ENCODE data around the gene EID3.
"Not testable (repeated sequence)": the region's sequence is repeated elsewhere in the genome, so short reads cannot be mapped to it uniquely, and the experiment has no call there.

EID3 gene

DNA sequence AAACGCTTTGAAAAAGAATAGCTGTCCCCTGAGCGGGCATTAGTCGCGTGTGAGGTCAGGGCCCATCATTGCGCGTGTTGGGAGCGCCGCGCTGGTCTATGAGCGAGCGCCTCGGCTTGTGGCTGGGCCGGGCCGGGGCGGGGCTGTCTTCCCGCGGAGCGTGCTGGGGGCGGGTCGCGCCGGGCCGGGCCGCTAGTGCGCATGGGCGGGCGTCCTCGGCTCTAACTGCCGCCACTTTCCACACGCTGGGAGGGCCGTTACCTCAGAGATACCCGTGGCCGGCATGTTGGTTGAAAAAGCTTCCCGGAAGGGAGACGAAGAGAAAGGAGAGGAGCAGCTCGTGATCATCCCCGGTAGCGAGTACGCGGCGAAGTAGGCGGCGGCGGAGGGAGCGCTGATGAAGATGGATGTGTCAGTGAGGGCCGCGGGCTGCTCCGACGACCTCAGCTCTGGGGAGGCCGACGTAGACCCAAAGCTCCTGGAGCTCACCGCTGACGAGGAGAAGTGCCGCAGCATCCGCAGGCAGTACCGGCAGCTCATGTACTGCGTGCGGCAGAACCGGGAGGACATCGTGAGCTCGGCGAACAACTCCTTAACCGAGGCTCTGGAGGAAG is at the start of gene EID3:
Gene EID3, plus strand, starts transcription at position 202 of the 614 bp plus-strand sequence. Its CDS starts 196 bp downstream, at position 398.
- peak; percentile 89 for DNase-seq (ENCODE audit: low read depth)

DNA sequence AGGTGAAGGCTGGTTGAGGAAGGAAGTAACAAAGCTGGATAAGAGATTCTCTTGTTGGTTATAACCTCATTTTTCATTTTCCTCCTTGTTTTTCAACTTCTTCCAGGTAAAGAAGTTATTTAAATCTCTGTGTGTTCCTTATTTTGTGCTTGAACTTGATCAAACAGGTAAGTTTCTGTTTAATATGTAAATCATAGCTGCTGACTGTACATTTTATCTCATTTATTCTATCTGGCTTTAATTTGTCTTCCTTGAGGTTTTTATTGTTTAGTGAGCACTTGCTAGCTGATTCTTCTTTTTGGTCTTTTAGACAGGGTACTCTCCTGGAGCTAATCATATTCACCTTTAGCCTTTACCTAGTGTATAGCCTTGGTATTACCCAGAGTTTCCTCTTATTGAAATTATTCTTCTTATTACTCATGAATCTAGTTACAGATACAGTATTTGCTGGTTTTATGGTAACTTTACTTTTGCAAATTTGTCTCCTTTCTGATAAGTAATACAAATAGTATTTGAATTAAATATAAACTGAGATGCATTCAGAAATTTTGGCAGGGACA is 45.5 kb upstream of the EID3 start:
- DNase-seq (ENCODE audit: low read depth) = no peak

DNA sequence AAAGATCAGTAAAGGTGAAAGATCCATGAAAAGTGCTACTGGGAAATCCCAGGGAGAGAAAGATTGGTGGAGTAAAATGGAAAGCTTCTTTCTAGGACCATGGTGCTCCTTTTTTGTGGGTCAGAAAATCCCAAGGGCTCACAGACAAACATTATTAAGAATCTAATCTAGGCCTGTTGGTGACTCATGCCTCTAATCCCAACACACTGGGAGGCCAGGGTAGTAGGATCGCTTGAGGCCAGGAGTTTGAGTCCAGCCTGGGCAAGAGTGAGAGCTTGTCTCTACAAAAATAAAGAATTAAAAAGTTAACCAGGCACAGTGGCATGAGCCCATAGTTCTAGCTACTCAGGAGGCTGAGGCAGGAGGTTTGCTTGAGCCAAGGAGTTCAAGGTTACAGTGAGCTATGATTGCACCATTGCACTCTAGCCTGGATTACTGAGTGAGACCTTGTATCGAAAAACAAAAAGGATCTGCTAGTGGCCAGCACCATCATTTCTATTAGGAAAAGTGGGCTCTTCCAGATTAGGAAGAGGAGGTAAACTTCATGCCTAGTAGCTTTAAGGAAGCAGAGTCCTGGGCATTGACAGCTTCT is 45.0 kb upstream of the EID3 start:
- no peak for DNase-seq (ENCODE audit: low read depth)

DNA sequence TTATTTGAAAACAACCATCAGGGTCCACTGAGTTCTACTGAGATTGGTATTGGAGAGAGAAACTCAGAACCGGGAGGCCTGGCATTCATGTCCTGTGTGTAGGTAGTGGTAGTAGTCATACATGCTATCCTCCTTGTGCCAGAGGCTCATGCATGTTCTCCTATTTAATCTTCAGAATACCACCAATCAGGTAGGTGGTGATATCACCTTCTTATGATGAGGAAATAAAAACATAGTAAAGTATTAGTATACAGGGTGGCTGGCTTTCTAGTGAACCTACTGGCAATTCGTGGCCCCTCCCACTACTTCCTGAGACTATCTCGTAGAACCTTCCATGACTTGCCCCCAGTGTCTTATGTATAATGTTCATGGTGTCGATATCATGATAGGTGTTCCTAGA is 40.5 kb upstream of the EID3 start:
- DNase-seq (ENCODE audit: low read depth) = no peak

DNA sequence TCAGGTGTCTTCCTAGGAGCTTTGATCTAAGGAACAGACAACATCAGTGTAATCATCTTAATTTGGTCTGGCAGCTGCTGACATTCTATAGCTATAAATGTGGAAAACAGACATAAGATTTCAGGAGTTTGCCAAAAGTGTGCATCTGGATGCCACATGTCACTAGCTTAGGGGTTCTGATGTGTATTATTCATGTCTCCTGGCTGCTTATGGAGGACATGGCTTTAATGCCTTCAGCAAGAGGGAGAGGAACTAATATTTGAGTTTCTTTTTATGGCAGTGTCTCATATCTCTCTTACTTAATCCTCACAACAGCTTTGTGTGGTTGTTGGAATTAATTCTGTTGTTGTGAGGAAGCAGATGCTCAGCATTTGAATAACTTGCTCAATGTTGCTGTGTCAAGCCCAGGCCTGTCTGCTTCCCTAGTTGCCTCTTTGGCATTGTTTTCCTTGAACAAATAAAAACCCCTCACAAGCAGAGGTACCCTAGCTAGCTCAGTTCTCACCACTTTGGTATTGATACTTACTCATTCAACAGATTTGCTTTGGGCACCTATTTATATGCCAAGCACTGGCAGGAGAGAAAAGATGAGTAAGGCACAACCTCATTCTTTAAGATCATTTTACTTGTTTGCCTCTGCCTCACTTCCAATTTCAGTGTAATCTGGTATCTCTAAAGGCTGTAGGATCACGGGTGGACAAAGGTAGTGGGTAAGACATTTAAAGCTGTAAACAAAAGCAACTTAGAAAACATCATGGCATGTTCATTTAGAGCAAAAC is 39.8 kb upstream of the EID3 start:
- no peak for DNase-seq (ENCODE audit: low read depth)

DNA sequence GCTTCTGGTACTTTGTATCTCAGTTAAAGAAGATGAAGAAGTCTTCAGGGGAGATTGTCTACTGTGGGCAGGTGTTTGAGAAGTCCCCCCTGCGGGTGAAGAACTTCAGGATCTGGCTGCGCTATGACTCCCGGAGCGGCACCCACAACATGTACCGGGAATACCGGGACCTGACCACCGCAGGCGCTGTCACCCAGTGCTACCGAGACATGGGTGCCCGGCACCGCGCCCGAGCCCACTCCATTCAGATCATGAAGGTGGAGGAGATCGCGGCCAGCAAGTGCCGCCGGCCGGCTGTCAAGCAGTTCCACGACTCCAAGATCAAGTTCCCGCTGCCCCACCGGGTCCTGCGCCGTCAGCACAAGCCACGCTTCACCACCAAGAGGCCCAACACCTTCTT is 38.1 kb upstream of the EID3 start:
- DNase-seq (ENCODE audit: low read depth) = not testable (repeated sequence)

DNA sequence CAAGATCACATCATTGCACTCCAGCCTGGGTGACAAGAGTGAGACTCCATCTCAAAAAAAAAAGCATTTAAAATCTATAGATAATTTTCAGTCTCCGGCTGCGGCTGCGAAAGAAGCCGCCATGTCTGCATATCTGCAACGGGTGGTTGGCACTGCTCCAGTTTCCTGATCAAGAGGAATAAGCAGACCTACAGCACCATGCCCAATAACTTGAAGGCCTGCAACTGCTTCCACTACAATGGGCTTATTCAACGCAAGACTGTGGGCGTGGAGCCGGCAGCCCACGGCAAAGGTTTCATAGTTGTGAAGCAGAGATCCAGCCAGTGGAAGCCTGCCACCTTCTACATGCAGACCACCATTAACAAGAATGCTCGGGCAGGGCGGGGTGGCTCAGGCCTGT is 30.6 kb upstream of the EID3 start:
- DNase-seq (ENCODE audit: low read depth) = no peak

DNA sequence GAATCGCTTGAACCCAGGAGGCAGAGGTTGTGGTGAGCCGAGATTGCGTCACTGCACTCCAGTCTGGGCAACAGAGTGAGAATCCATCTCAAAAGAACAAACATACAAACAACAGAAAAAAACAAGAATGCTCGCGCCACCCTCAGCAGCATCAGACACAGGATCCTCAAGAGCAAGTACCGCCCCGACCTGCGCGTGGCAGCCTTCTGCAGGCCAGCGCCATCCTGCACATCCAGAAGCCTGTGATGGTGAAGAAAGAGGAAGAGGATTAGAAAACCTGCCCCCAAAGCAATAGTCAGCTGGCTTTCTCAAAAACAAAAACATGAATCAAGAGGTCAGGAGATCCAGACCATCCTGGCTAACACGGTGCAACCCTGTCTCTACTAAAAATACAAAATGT is 30.0 kb upstream of the EID3 start:
- no peak for DNase-seq (ENCODE audit: low read depth)

DNA sequence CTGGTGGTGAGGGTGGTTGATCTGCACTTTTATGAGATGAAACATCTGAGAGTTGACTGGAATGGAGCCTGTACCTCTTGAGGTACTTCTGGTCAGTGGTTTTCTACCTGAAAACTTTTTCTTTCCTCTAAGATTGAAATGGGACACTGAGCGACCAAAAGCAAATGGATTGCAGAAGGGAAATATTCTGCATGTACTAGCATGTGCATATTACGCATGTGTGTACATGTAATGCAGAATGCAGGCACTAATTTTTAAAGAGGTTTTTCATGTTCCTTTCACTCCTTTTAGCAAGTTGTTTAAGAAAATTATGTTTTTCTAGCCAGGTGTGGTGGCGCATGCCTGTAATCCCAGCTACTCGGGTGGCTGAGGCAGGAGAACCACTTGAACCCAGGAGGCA is 28.7 kb upstream of the EID3 start:
- DNase-seq (ENCODE audit: low read depth) = no peak

DNA sequence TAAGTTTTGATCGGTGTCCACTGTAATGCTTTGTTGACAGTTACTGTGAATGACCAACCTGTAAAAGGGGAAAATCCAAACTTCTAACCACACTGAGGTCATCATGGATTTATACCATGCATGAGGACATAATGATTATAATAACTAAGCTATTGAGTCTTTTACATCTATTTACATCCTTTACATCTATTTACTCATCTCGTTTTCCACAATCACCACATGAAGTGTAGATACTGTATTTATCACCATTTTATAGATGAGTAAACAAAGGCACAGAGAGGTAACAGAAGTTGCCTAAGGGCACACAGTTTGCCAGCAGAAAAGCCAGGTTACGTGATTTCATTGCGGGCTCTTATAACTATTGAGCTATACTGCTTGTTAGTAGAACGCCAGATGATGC is 27.9 kb upstream of the EID3 start:
- DNase-seq (ENCODE audit: low read depth) = no peak

DNA sequence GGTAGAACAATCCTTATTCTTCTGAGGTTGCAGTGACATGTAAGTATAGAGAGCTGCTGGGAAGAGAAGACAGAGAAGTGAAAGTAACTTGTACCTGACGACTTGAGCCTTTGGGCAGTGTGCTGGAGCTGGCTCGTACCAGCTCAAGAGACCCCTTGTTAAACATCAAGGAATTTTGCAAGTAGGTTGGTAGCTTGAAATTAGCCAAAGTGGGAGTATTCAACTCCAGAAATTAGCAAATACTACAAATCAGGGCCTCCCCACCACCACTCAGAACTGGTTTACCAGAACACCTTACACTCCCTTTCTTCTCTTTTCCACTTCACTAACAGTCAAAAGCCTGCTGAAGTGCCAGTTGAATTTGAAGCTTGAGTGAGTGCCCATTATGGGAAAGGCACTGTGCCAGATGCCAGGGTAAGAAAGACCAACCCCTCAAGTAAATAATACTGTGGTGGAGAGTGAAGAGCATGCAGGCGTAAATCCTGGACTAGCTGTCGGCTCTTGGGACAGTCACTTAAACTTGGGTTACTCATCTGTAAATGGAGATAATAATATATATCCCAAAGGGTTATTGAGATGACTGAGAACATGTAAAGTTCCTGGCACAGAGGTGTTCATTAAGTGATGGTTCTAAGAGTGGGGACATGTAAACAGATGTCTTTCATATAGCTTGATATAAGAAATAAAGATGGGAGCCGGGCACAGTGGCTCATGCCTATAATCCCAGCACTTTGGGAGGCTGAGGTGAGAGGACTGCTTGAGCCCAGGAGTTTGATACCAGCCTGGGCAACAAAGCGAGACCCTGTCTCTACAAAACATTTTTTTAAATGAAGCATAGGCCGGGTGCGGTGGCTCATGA is 27.0 kb upstream of the EID3 start:
- DNase-seq (ENCODE audit: low read depth) = no peak

DNA sequence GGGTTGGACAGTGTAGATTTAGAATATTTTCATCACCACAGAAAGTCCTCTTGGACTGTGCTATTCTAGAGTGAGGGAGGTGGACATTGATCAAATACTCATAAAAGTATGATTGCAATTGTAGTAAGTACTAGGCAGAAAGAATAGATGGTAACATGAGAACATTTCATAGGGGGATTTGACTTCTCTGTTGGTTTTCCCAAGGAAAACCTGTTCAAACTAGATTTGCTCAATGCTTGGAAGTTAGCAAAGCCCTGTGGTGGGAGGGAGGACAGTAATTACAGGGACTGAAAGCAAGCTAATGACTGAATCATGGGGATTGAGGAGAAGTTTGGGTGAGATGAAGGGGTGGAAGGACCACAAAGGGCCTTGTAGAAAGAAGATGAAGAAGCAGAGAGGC is 24.4 kb upstream of the EID3 start:
- no peak for DNase-seq (ENCODE audit: low read depth)

DNA sequence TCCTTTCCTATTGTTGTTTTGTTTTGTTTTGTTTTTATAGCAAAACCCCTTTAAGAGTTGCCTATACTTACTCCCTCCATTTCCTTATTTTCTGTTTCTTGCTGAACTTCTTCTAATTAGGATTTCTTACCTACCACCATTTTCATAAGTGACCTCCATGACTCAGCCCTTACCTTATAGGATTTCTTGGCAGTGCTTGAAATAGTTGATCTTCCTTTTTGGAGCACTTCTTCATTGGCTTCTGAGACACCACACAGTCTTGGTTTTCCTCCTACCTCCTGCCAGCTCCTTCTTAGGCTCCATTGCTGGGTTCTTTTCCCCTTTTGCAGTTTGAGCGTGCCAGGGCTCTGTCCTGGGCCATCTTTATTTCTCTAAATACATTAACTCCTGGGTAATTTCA is 23.4 kb upstream of the EID3 start:
- DNase-seq (ENCODE audit: low read depth) = no peak

DNA sequence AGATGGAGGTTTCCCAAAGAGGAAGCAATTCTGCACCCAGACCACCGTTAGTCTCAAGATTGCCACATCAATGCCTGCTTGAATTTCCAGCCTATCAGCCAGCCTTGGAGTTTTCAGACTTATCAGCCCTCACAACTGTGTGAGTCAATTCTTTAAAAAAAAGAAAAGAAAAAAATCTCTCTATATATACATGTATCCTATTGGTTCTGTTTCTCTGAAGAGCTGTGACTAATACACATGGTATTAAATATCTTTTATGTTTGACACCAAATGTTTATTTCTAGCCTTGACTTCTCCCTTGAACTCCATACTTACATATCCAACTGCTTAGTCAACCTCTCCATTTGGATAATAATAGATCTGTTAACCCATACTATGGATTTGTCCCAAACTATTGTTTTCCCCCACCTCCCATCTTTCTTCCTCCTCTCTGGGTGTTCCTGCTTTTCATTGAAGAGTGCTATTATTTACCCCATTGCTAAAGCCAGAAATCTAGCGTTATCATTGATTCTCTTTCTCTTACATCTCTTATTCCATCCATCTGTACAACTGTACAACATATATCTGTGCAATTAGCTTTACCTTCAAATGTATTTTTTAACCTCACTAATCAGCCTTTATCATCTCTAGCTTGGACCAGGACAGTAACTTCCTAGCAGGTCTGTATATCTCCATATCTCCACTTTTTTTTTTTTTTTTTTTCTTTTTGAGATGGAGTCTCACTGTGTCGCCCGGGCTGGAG is 22.7 kb upstream of the EID3 start:
- DNase-seq (ENCODE audit: low read depth) = no peak

DNA sequence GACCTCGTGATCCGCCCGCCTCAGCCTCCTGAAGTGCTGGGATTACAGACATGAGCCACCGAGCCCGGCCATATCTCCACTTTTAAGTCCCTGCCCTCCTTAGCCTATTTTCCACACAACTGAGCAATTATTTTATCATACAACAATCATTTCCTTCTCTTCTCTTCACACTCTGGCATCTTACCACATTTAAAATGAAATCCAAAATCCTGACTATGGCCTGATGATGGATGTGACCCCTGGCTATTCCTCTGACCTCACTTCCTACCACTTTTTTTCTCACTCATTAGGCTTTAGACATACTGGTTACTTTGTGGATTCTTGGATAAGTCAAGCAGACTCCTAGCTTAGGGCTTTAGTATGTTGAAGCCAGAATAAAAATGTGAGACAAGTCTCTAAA is 21.9 kb upstream of the EID3 start:
- DNase-seq (ENCODE audit: low read depth) = no peak

DNA sequence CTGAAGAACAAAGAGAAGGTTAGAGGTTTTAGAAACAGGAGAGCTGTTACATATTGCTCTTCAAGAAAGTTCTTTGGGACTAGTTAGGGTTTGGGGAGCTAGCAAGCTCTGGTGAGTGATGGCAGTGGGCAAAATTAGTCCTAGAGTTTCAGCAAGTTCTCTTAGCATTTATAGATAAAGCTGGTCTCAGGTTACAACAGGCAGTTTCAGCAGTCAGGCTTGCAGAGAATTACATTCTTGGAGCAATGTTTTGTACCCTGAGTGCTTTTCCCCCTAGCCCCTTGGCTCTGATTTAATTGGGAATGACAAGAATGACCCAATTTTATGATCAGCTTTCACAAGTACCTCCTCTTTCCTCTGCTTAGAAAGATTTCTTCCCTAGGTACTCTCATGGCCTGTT is 21.4 kb upstream of the EID3 start:
- no peak for DNase-seq (ENCODE audit: low read depth)

DNA sequence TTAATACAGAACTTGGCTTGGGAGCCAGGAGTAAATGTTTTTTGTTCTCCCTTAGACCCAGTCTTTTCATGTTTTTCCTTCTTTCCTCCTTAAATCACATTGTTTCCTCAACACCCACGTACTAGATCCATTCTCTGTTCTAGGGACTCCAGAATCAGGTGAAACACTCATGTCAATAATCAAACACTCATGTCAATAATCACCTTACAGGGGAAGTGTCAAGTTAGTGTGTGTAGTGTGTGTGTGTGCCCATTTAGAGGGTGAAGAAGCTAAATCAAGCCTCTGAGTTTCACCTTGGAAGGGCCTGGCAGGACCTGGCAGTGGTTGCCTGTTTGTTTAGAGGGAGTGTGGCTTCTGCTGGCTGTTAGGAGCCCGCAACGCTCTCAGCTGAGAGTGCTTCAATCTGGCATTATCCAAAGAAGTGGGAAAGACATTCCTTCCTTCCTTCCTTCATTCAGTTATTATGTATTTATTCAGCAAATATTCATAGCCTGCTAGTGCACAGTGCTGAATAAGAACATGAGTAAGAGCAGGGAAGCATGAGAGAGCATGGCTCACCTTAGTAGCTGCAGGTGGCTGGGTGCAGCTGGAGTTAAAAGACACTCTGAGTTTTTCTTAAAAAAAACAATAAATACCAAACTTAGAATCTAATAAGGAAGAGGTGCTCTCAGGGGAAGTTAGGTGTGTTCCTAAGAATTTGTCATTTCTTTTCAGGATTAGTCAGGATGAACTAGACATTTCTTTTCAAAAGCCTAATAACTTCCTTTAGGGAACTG is 17.6 kb upstream of the EID3 start:
- DNase-seq (ENCODE audit: low read depth) = no peak

DNA sequence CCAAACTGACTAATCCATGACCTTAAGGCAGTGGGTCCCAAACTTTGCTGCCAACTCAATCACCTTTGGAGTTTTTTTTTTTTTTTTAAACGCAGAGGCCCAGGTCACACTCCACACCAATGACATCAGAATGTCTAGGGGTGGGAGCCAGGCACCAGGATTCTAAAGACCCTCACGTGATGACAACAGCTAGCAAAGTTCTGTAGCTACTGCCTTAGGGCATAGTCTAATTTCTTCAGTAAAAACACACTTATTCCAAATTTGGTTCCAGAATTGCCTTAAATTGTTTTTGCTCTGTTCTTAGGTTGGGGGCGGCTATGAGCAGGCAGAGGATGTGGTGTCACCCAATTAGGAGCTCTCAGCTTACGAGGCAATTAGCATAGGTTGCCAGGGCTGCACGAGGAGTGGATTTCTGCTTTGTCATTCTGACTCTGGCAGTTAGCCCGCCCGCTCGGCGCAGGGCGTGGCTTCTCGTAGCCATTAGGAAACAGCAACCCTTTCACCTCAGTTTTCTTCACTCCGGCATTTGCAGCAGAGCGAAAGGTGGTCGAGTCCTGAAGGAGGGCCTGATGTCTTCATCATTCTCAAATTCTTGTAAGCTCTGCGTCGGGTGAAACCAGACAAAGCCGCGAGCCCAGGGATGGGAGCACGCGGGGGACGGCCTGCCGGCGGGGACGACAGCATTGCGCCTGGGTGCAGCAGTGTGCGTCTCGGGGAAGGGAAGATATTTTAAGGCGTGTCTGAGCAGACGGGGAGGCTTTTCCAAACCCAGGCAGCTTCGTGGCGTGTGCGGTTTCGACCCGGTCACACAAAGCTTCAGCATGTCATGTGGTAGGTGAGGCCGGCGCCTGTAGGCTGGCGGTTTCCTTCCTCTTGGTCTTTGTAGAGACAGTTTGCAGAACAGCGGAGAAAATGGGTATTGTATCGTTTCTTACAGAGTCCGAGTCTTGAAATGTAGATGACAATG is 16.7 kb upstream of the EID3 start:
- peak; percentile 81 for DNase-seq (ENCODE audit: low read depth)

DNA sequence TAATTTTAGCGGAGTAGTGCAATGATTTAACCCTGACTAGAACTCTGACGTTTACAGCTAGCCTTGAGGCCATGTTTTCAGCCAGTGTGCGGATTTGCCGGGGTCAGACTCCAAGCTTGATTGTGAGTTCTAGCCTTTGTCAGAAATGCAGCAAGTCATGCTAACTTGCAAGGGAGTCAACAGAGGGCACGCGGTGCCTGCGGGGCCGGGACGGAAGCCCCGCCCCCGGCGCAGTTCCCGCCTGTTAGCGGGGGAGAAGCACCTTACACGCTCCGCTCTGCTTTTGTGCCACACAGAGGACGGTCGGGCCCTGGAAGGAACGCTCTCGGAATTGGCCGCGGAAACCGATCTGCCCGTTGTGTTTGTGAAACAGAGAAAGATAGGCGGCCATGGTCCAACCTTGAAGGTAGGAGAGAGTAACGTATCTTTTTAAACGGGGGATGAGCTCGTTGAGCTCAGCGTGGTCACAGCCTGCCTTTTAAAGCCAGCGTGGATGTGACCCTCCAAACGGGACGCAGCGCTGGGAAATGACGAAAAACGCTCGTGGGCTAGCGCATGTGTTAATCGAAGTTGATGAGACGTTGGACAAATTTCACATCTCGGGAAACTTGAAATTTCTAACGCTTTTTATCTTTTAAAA is 14.8 kb upstream of the EID3 start:
- peak; percentile 74 for DNase-seq (ENCODE audit: low read depth)
